ENCODE measurements around the gene LAYN. TPM values are rescaled to one million over a fixed set of nuclear protein-coding genes. Genes with fewer than 3 reads are reported as not detected.

LAYN gene
- total RNA-seq, 1 experiment from 2014 or later = 3.7 TPM

GRCh38 chr11:111606986-111607385 lies 66.5 kb downstream of the LAYN start:
- H3K4me3 Mint-ChIP-seq = no peak overlapping the region
- H3K36me3 Mint-ChIP-seq = no peaks in the 10 kb centered on the region
- ChIA-PET POLR2A (no interaction called here), CTCF (interaction anchor here (0.6 kb wide), 1 partner anchor 1969 kb away, joined by 3 read pairs; no protein-coding TSS in a partner anchor)
- H3K27ac Mint-ChIP-seq = no peak overlapping the region
- no peaks in the 10 kb centered on the region for H3K9me3 Mint-ChIP-seq
- peaks cover 25% of the 10 kb centered on the region for H3K4me1 Mint-ChIP-seq
- DNase-seq (ENCODE audit: low spot score) = no peak
- TF ChIP-seq CDX4 (CRISPR knock-in tag; IDR thresholded peaks at IDR 0.05; ENCODE audit: borderline replicate concordance) (no peak), SMAD4 (CRISPR knock-in tag; IDR thresholded peaks at IDR 0.05) (no peak), RELA (CRISPR knock-in tag; IDR thresholded peaks at IDR 0.05; ENCODE audit: borderline replicate concordance) (no peak), ZBTB43 (CRISPR knock-in tag; IDR thresholded peaks at IDR 0.05) (no peak), GRHL2 (CRISPR knock-in tag; IDR thresholded peaks at IDR 0.05; ENCODE audit: insufficient replicate concordance, severe bottlenecking) (no peak), NR2C2 (CRISPR knock-in tag; IDR thresholded peaks at IDR 0.05) (no peak), ATF3 (CRISPR knock-in tag; conservative IDR thresholded peaks at IDR 0.05) (no peak), STAT6 (CRISPR knock-in tag; conservative IDR thresholded peaks at IDR 0.05; ENCODE audit: low read depth) (no peak), TCF7 (CRISPR knock-in tag; IDR thresholded peaks at IDR 0.05; ENCODE audit: low read depth) (no peak), USF2 (CRISPR knock-in tag; IDR thresholded peaks at IDR 0.05) (no peak), IRF1 (CRISPR knock-in tag; IDR thresholded peaks at IDR 0.05) (no peak)
- peaks cover 14% of the 10 kb centered on the region for H3K27me3 Mint-ChIP-seq (ENCODE audit: low read depth)
- no peak for ATAC-seq

GRCh38 chr11:111607751-111608150 lies 67.2 kb downstream of the LAYN start:
- POLR2A ChIA-PET = no interaction called here

More at GRCh38 chr11:111607751-111608150, 67.2 kb downstream of the LAYN start:
- H3K4me1 Mint-ChIP-seq = peaks cover 29% of the 10 kb centered on the region
- no peak for TF ChIP-seq HMGA2 (CRISPR knock-in tag; IDR thresholded peaks at IDR 0.05)
- TF ChIP-seq SOX15 (CRISPR knock-in tag; IDR thresholded peaks at IDR 0.05) = no peak
- no peak for TF ChIP-seq ZNF281 (CRISPR knock-in tag; IDR thresholded peaks at IDR 0.05)
- no peak for TF ChIP-seq JUN (CRISPR knock-in tag; IDR thresholded peaks at IDR 0.05)
- TF ChIP-seq IRF2 (CRISPR knock-in tag; IDR thresholded peaks at IDR 0.05; ENCODE audit: borderline replicate concordance, low read depth) = no peak
- no peak for TF ChIP-seq ZMAT4 (CRISPR knock-in tag; IDR thresholded peaks at IDR 0.05)
- CTCF ChIA-PET = no interaction called here
- H3K27me3 Mint-ChIP-seq (ENCODE audit: low read depth) = peaks cover 14% of the 10 kb centered on the region
- DNase-seq (ENCODE audit: low spot score) = no peak
- H3K27ac Mint-ChIP-seq = no peak overlapping the region
- ATAC-seq = no peak
- no peaks in the 10 kb centered on the region for H3K9me3 Mint-ChIP-seq
- H3K4me3 Mint-ChIP-seq = no peak overlapping the region
- H3K36me3 Mint-ChIP-seq = no peaks in the 10 kb centered on the region
